Loucy (cell line): ENCODE data around the gene BICRA.
A peak's percentile ranks its signal among the peaks of the same experiment; 100 is the strongest.

Experiments
- H2AFZ ChIP-seq: fragments of 200-600 bp; sonication (generic); 2 replicates; pipeline ENCODE4 v1.6.0; 2016; ENCODE audit warnings: antibody characterized with exemption, mild to moderate bottlenecking, low read length, moderate library complexity
- H3F3A ChIP-seq: fragments of 200-600 bp; 2 replicates; pipeline ENCODE4 v1.6.0; 2016; ENCODE audit warnings: antibody characterized with exemption, low read depth, mild to moderate bottlenecking
- H3K27me3 ChIP-seq: fragments of 200-600 bp; sonication (generic); 2 replicates; pipeline ENCODE4 v1.6.1; 2014; ENCODE audit warnings: low read length, mild to moderate bottlenecking; ENCODE audit not compliant: insufficient read depth, poor library complexity, severe bottlenecking
- H3K36me3 ChIP-seq: fragments of 200-600 bp; sonication (generic); 2 replicates; pipeline ENCODE4 v1.6.1; 2016; ENCODE audit warnings: low read length; ENCODE audit not compliant: insufficient read depth
- H3K4me1 ChIP-seq: fragments of 200-600 bp; sonication (generic); 2 replicates; pipeline ENCODE4 v1.5.1; 2014; ENCODE audit warnings: low read length, mild to moderate bottlenecking; ENCODE audit not compliant: insufficient read depth, poor library complexity, severe bottlenecking
- H3K4me2 ChIP-seq: fragments of 200-600 bp; sonication (generic); 2 replicates; pipeline ENCODE4 v1.6.0; 2014; ENCODE audit warnings: antibody characterized with exemption, low read length, low read depth, mild to moderate bottlenecking; ENCODE audit not compliant: poor library complexity, severe bottlenecking
- H3K4me3 ChIP-seq: fragments of 200-600 bp; sonication (generic); 2 replicates; pipeline ENCODE4 v1.5.1; 2014; ENCODE audit warnings: low read length, mild to moderate bottlenecking, mixed read lengths; ENCODE audit not compliant: poor library complexity, severe bottlenecking
- H3K79me2 ChIP-seq: fragments of 200-600 bp; sonication (generic); 2 replicates; pipeline ENCODE4 v1.6.1; 2014; ENCODE audit warnings: low read length; ENCODE audit not compliant: insufficient read depth
- H3K9ac ChIP-seq: fragments of 200-600 bp; sonication (generic); 2 replicates; pipeline ENCODE4 v1.6.0; 2014; ENCODE audit warnings: mild to moderate bottlenecking, low read depth, low read length, moderate library complexity; ENCODE audit not compliant: poor library complexity, severe bottlenecking
- H3K9me2 ChIP-seq: fragments of 200-600 bp; sonication (generic); replicated peaks from 2 replicates; pipeline ENCODE4 v1.6.1; 2016; ENCODE audit warnings: low read depth, low read length, mixed read lengths
- H3K9me3 ChIP-seq: fragments of 200-600 bp; sonication (generic); 2 replicates; pipeline ENCODE4 v1.6.1; 2014; ENCODE audit warnings: mild to moderate bottlenecking, antibody characterized with exemption, low read length, low read depth; ENCODE audit not compliant: insufficient read depth
- H4K20me1 ChIP-seq: fragments of 200-600 bp; sonication (generic); 2 replicates; pipeline ENCODE4 v1.6.0; 2014; ENCODE audit warnings: antibody characterized with exemption, low read length, mild to moderate bottlenecking; ENCODE audit not compliant: insufficient read depth, poor library complexity, severe bottlenecking
- EZH2phosphoT487 ChIP-seq: fragments of 200-600 bp; IDR thresholded peaks from 2 replicates; pipeline ENCODE4 v1.6.1; 2018; ENCODE audit warnings: antibody characterized with exemption, mild to moderate bottlenecking, moderate library complexity, borderline replicate concordance
- TF ChIP-seq, protein P1 (sequence below): fragments of 200-600 bp; sonication (generic); conservative IDR thresholded peaks from 2 replicates; pipeline ENCODE4 v1.5.1; 2014; ENCODE audit warnings: mild to moderate bottlenecking, antibody characterized with exemption, low read length

The BICRA gene

DNA sequence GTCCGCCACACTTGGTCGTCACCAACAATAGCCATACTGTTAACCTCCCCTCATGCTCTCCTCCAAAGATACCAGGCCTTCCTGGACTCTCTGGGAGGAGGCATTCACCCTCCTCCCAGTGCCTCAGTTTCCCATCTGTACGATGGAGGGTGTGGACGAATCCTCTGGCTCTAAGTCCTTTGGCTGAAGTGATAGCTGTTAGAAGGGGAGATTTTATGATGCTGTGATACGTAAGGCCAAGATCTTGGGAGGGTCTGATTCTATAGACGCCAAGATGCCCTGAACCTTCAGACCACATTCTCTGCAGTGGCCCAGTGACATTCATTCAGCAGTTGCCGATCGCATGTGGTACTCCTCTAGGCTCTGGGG is 121.6 kb downstream of the BICRA start:
- H3K4me2 ChIP-seq = peak overlapping the region; percentile 98

DNA sequence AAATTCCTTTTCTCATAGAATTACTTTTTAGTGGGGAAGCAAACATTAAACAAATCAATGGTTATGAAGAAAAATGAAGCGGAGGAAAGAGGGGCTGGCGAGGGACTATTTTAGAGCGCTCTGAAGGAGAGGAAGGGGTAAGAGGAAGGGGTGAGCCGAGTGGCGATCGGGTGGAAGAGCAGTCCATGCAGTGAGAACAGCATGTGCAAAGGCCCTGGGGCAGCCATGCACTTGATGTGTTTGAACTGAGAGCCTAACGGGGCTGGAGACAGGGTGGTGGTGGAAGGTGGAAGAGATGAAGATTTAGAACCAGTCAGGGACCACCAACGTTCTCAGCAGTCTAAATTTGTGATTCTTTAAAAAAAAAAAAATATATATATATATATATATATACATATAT is 122.0 kb downstream of the BICRA start:
- Histone ChIP-seq H3K36me3 (no peaks in the 10 kb centered on the region), H4K20me1 (no peaks in the 10 kb centered on the region), H3F3A (peaks cover 3% of the 10 kb centered on the region; the same call in 1 of the 2 replicates), H3K4me1 (peaks cover 20% of the 10 kb centered on the region), H3K4me2 (peak overlapping the region; percentile 98), H3K9me3 (no peaks in the 10 kb centered on the region), H2AFZ (no peak overlapping the region), H3K9me2 (no peaks in the 10 kb centered on the region), H3K79me2 (0 out of 2 replicates have a peak, but pooled peaks cover 3% of the 10 kb centered on the region), H3K27me3 (no peaks in the 10 kb centered on the region), H3K4me3 (no peak overlapping the region), H3K9ac (peak overlapping the region; percentile 17)
- TF ChIP-seq, protein P1, sequence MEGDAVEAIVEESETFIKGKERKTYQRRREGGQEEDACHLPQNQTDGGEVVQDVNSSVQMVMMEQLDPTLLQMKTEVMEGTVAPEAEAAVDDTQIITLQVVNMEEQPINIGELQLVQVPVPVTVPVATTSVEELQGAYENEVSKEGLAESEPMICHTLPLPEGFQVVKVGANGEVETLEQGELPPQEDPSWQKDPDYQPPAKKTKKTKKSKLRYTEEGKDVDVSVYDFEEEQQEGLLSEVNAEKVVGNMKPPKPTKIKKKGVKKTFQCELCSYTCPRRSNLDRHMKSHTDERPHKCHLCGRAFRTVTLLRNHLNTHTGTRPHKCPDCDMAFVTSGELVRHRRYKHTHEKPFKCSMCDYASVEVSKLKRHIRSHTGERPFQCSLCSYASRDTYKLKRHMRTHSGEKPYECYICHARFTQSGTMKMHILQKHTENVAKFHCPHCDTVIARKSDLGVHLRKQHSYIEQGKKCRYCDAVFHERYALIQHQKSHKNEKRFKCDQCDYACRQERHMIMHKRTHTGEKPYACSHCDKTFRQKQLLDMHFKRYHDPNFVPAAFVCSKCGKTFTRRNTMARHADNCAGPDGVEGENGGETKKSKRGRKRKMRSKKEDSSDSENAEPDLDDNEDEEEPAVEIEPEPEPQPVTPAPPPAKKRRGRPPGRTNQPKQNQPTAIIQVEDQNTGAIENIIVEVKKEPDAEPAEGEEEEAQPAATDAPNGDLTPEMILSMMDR = no peak
- no peak for TF ChIP-seq EZH2phosphoT487

More for the DNA sequence above, 121.6 kb downstream of the BICRA start:
- Histone ChIP-seq H3K9ac (peak overlapping the region; percentile 17), H3K9me3 (no peaks in the 10 kb centered on the region), H3F3A (peaks cover 3% of the 10 kb centered on the region; the same call in 1 of the 2 replicates), H2AFZ (peak overlapping the region; percentile 62), H3K9me2 (no peaks in the 10 kb centered on the region), H3K4me1 (peaks cover 20% of the 10 kb centered on the region), H3K4me3 (peak overlapping the region; percentile 79), H4K20me1 (no peaks in the 10 kb centered on the region), H3K36me3 (no peaks in the 10 kb centered on the region), H3K79me2 (0 out of 2 replicates have a peak, but pooled peaks cover 3% of the 10 kb centered on the region), H3K27me3 (no peaks in the 10 kb centered on the region)
- TF ChIP-seq, protein P1 = no peak
- no peak for TF ChIP-seq EZH2phosphoT487

DNA sequence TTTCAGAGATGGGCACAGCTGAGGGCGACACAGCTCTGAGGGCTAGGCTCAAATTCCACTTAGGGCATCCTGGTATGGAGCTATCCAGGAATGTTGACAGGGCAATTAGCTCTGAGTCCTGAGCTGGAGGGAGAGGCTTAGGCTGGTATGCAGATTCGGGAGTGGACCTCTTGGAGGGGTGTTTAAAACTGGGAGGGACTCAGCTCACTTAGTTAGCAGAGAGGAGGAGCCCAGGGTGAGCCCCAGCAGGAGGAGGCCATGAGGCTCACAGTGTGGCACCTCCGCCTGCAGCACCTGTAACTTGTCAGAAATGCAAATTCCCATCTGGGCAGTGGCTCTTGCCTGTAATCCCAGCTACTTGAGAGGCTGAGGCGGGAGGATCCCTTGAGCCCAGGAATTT is 126.2 kb downstream of the BICRA start:
- H3F3A ChIP-seq = no peaks in the 10 kb centered on the region
- no peaks in the 10 kb centered on the region for H3K9me2 ChIP-seq
- H3K36me3 ChIP-seq = no peaks in the 10 kb centered on the region
- H4K20me1 ChIP-seq = no peaks in the 10 kb centered on the region
- H3K9me3 ChIP-seq = no peaks in the 10 kb centered on the region
- no peak overlapping the region for H3K4me3 ChIP-seq
- H3K4me1 ChIP-seq = peaks cover 8% of the 10 kb centered on the region
- no peak overlapping the region for H3K9ac ChIP-seq
- H3K79me2 ChIP-seq = no peaks in the 10 kb centered on the region
- TF ChIP-seq, protein P1 = no peak
- TF ChIP-seq EZH2phosphoT487 = no peak
- H2AFZ ChIP-seq = no peak overlapping the region
- H3K4me2 ChIP-seq = no peak overlapping the region
- no peaks in the 10 kb centered on the region for H3K27me3 ChIP-seq
